Activated naive CD8-positive, alpha-beta T cell treated with anti-CD3 and anti-CD28 coated beads, Interleukin-2, amount 10 ng/mL, durations not matched to agents 7 days and 5 days (primary cell): ENCODE measurements around the gene CCNO. TPM values are rescaled to one million over a fixed set of nuclear protein-coding genes. Genes with fewer than 3 reads are reported as not detected.

ENCODE experiments used
- ATAC-seq: fragments of 150-1000 bp; cut with Tn5 transposase; one replicate; pipeline ENCODE4 v1.10.0; 2021; ENCODE audit warnings: low read depth, moderate library complexity
- POLR2A ChIA-PET: fragments of 350-600 bp; sonication (Branson Sonifier 250); formaldehyde crosslinking; loops from one replicate; lab custom pipeline; 2021; ENCODE audit warnings: antibody characterized with exemption; lab: Charles Lee
- DNase-seq: peaks from one replicate; pipeline ENCODE4 v3.0.0; 2021
- H3K27ac Mint-ChIP-seq: one replicate; pipeline ENCODE4 v1.8.0; 2022; ENCODE audit warnings: mild to moderate bottlenecking, mixed read lengths
- H3K27me3 Mint-ChIP-seq: one replicate; pipeline ENCODE4 v1.8.0; 2022; ENCODE audit warnings: mild to moderate bottlenecking, moderate library complexity, mixed read lengths
- H3K36me3 Mint-ChIP-seq: one replicate; pipeline ENCODE4 v1.8.0; 2021; ENCODE audit warnings: mild to moderate bottlenecking, mixed read lengths
- H3K4me1 Mint-ChIP-seq: one replicate; pipeline ENCODE4 v1.8.0; 2021; ENCODE audit warnings: mixed read lengths
- H3K4me3 Mint-ChIP-seq: one replicate; pipeline ENCODE4 v1.8.0; 2022; ENCODE audit warnings: mild to moderate bottlenecking, moderate library complexity, mixed read lengths
- H3K9me3 Mint-ChIP-seq: one replicate; pipeline ENCODE4 v1.8.0; 2021; ENCODE audit warnings: mixed read lengths
- total RNA-seq, 2 experiments: library from RNA; stranded (reverse); gene quantifications; one replicate each; pipeline ENCODE4 v1.2.3, GENCODE V29; 2021

CCNO gene
- total RNA-seq, result not detected

GRCh38 chr5:55232985-55233928, at the start of gene CCNO:
CCNO (minus strand) TSS chr5:55233608; CDS start chr5:55233523, 85 bp downstream.
- DNase-seq (peak; percentile 76), ATAC-seq (peak; percentile 88)
- H3K27me3 Mint-ChIP-seq, result peaks cover 80% of the 10 kb centered on the region
- peak within 1 kb of the TSS; percentile 85 for H3K4me3 Mint-ChIP-seq
- POLR2A ChIA-PET, result interaction anchor here (0.7 kb wide), 1 partner anchor 74 kb away, joined by 3 read pairs; the partner anchor contains the start of genes DHX29 and MTREX
- H3K9me3 Mint-ChIP-seq, result no peaks in the 10 kb centered on the region
- H3K36me3 Mint-ChIP-seq, result no peaks in the 10 kb centered on the region
- H3K27ac Mint-ChIP-seq, result peak within 1 kb of the TSS; percentile 37
- H3K4me1 Mint-ChIP-seq, result peaks cover 21% of the 10 kb centered on the region

- no peak overlapping the region for H3K27ac Mint-ChIP-seq
Measured at GRCh38 chr5:55278778-55279177, 45.4 kb upstream of the CCNO start.

GRCh38 chr5:55276771-55277170, 43.4 kb upstream of the CCNO start:
- H3K4me3 Mint-ChIP-seq, result no peak overlapping the region
- DNase-seq, result no peak
- H3K9me3 Mint-ChIP-seq, result no peaks in the 10 kb centered on the region
- H3K27ac Mint-ChIP-seq, result no peak overlapping the region
- no peaks in the 10 kb centered on the region for H3K27me3 Mint-ChIP-seq
- peaks cover 28% of the 10 kb centered on the region for H3K36me3 Mint-ChIP-seq
- ATAC-seq, result no peak
- POLR2A ChIA-PET, result no interaction called here
- H3K4me1 Mint-ChIP-seq, result no peaks in the 10 kb centered on the region

More at GRCh38 chr5:55278778-55279177, 45.4 kb upstream of the CCNO start:
- DNase-seq, result no peak
- Mint-ChIP-seq H3K4me1 (no peaks in the 10 kb centered on the region), H3K4me3 (no peak overlapping the region), H3K9me3 (no peaks in the 10 kb centered on the region), H3K27me3 (no peaks in the 10 kb centered on the region), H3K36me3 (peaks cover 25% of the 10 kb centered on the region)
- POLR2A ChIA-PET, result no interaction called here
- no peak for ATAC-seq

GRCh38 chr5:55258339-55258738, 24.9 kb upstream of the CCNO start:
- no peaks in the 10 kb centered on the region for H3K4me1 Mint-ChIP-seq
- no peaks in the 10 kb centered on the region for H3K27me3 Mint-ChIP-seq
- H3K9me3 Mint-ChIP-seq, result no peaks in the 10 kb centered on the region
- no peak overlapping the region for H3K4me3 Mint-ChIP-seq
- H3K27ac Mint-ChIP-seq, result no peak overlapping the region
- DNase-seq (no peak), ATAC-seq (no peak)
- peaks cover 24% of the 10 kb centered on the region for H3K36me3 Mint-ChIP-seq
- POLR2A ChIA-PET, result no interaction called here

GRCh38 chr5:55254802-55255201, 21.4 kb upstream of the CCNO start:
- Mint-ChIP-seq H3K27me3 (peaks cover 14% of the 10 kb centered on the region), H3K27ac (no peak overlapping the region), H3K36me3 (peaks cover 17% of the 10 kb centered on the region), H3K9me3 (no peaks in the 10 kb centered on the region), H3K4me3 (no peak overlapping the region), H3K4me1 (no peaks in the 10 kb centered on the region)
- POLR2A ChIA-PET, result interaction anchor here (0.6 kb wide), 1 partner anchor 10 kb away, joined by 3 read pairs; no protein-coding TSS in a partner anchor
- DNase-seq (no peak), ATAC-seq (no peak)

GRCh38 chr5:55250064-55250463, 16.7 kb upstream of the CCNO start:
- Mint-ChIP-seq H3K4me3 (no peak overlapping the region), H3K4me1 (no peaks in the 10 kb centered on the region), H3K27me3 (peaks cover 25% of the 10 kb centered on the region), H3K27ac (no peak overlapping the region), H3K36me3 (peaks cover 7% of the 10 kb centered on the region), H3K9me3 (peaks cover 12% of the 10 kb centered on the region)
- POLR2A ChIA-PET, result no interaction called here
- ATAC-seq (no peak), DNase-seq (no peak)

- Mint-ChIP-seq H3K9me3 (peaks cover 5% of the 10 kb centered on the region), H3K4me1 (no peaks in the 10 kb centered on the region), H3K36me3 (no peaks in the 10 kb centered on the region), H3K4me3 (no peak overlapping the region), H3K27me3 (peaks cover 45% of the 10 kb centered on the region), H3K27ac (no peak overlapping the region)
- POLR2A ChIA-PET, result no interaction called here
- no peak for ATAC-seq
- DNase-seq, result no peak
Measured at GRCh38 chr5:55241746-55242145, 8.3 kb upstream of the CCNO start.

GRCh38 chr5:55236800-55237199, 3.4 kb upstream of the CCNO start:
- no peak for ATAC-seq
- no peak for DNase-seq
- Mint-ChIP-seq H3K36me3 (no peaks in the 10 kb centered on the region), H3K9me3 (no peaks in the 10 kb centered on the region), H3K27ac (no peak overlapping the region), H3K27me3 (peaks cover 71% of the 10 kb centered on the region), H3K4me1 (peaks cover 11% of the 10 kb centered on the region), H3K4me3 (no peak overlapping the region)
- POLR2A ChIA-PET, result no interaction called here

GRCh38 chr5:55234121-55234700, 803 bp upstream of the CCNO start:
- Mint-ChIP-seq H3K27me3 (peaks cover 78% of the 10 kb centered on the region), H3K27ac (no peak overlapping the region), H3K4me1 (peaks cover 19% of the 10 kb centered on the region), H3K4me3 (peak overlapping the region; percentile 85), H3K9me3 (no peaks in the 10 kb centered on the region), H3K36me3 (no peaks in the 10 kb centered on the region)
- POLR2A ChIA-PET, result no interaction called here
- ATAC-seq (no peak), DNase-seq (no peak)

- no peaks in the 10 kb centered on the region for H3K36me3 Mint-ChIP-seq
- ATAC-seq (no peak), DNase-seq (peak; percentile 51)
- H3K27ac Mint-ChIP-seq, result no peak overlapping the region
- H3K4me1 Mint-ChIP-seq, result peaks cover 26% of the 10 kb centered on the region
- H3K27me3 Mint-ChIP-seq, result peaks cover 84% of the 10 kb centered on the region
- H3K4me3 Mint-ChIP-seq, result peak overlapping the region; percentile 85
- no peaks in the 10 kb centered on the region for H3K9me3 Mint-ChIP-seq
- POLR2A ChIA-PET, result interaction anchor here (0.7 kb wide), 1 partner anchor 75 kb away, joined by 3 read pairs; the partner anchor contains the start of genes DHX29 and MTREX
Measured at GRCh38 chr5:55232271-55232984, 980 bp downstream of the CCNO start.

- no peak overlapping the region for H3K27ac Mint-ChIP-seq
- no peak for ATAC-seq
Measured at GRCh38 chr5:55231919-55232270, 1.5 kb downstream of the CCNO start.

GRCh38 chr5:55231029-55231918, 2.1 kb downstream of the CCNO start:
- ATAC-seq, result no peak
- Mint-ChIP-seq H3K27ac (no peak overlapping the region), H3K4me3 (peak overlapping the region; percentile 85), H3K27me3 (peaks cover 80% of the 10 kb centered on the region), H3K4me1 (peaks cover 27% of the 10 kb centered on the region), H3K9me3 (no peaks in the 10 kb centered on the region), H3K36me3 (no peaks in the 10 kb centered on the region)
- peak; percentile 64 for DNase-seq
- POLR2A ChIA-PET, result no interaction called here

More at GRCh38 chr5:55231919-55232270, 1.5 kb downstream of the CCNO start:
- H3K27me3 Mint-ChIP-seq, result peaks cover 83% of the 10 kb centered on the region
- H3K36me3 Mint-ChIP-seq, result no peaks in the 10 kb centered on the region
- POLR2A ChIA-PET, result no interaction called here
- DNase-seq, result no peak
- peak overlapping the region; percentile 85 for H3K4me3 Mint-ChIP-seq
- no peaks in the 10 kb centered on the region for H3K9me3 Mint-ChIP-seq
- H3K4me1 Mint-ChIP-seq, result peaks cover 26% of the 10 kb centered on the region
